K562 (cell line): Measurements from ENCODE around the gene EXOC3.

Source experiments
- CBX2 ChIP-seq: fragments of 200-600 bp; sonication (generic); IDR thresholded peaks from one replicate; pipeline ENCODE4 v1.6.1; 2012; ENCODE audit warnings: mild to moderate bottlenecking, low read length, inconsistent platforms; ENCODE audit not compliant: insufficient read depth, poor library complexity, severe bottlenecking
- JUN ChIP-seq, 2 experiments: sonication (generic) in 1 of 2; formaldehyde crosslinking in 1 of 2; IDR thresholded peaks; 2 replicates each; pipeline versions ENCODE4 v1.6.1 to v1.8.0; 2012 to 2022; ENCODE audit warnings: borderline replicate concordance in 2 of 2, mild to moderate bottlenecking in 2 of 2, improper control_type of control experiment in 1 of 2, low read depth in 1 of 2, low read length in 1 of 2, missing genetic modification reagents in 1 of 2
- JUNB ChIP-seq: fragments of 450-650 bp; formaldehyde crosslinking; conservative IDR thresholded peaks from 2 replicates; pipeline ENCODE4 v1.4.0; 2020; ENCODE audit warnings: mild to moderate bottlenecking
- MAFF ChIP-seq: IDR thresholded peaks from 2 replicates; pipeline ENCODE4 v1.6.1; 2012; ENCODE audit warnings: low read length, improper control_type of control experiment
- POLR2A ChIP-seq: fragments of 450-650 bp; conservative IDR thresholded peaks from 2 replicates; pipeline ENCODE4 v1.6.1; 2016
- RBM14 ChIP-seq: fragments of 200-400 bp; formaldehyde crosslinking; IDR thresholded peaks from 2 replicates; pipeline ENCODE4 v1.6.1; 2018; ENCODE audit warnings: low read depth, mild to moderate bottlenecking, low read length, moderate library complexity, borderline replicate concordance; ENCODE audit not compliant: insufficient read depth
- RFX1 ChIP-seq: fragments of 450-650 bp; IDR thresholded peaks from 2 replicates; pipeline ENCODE4 v1.6.1; 2016; ENCODE audit warnings: mild to moderate bottlenecking, moderate library complexity
- TAF15 ChIP-seq: fragments of 200-400 bp; formaldehyde crosslinking; IDR thresholded peaks from 2 replicates; pipeline ENCODE4 v1.6.1; 2017; ENCODE audit warnings: mild to moderate bottlenecking, low read depth, low read length, moderate library complexity
- ZBTB7A ChIP-seq: IDR thresholded peaks from 2 replicates; pipeline ENCODE4 v1.6.1; 2011; ENCODE audit warnings: low read depth, mild to moderate bottlenecking, low read length, moderate library complexity, borderline replicate concordance; ENCODE audit not compliant: control insufficient read depth
- ZNF274 ChIP-seq: IDR thresholded peaks from 2 replicates; pipeline ENCODE4 v1.6.1; 2011; ENCODE audit warnings: low read depth, mild to moderate bottlenecking, low read length, moderate library complexity, borderline replicate concordance
- TF ChIP-seq, protein P1 (sequence below), 3 experiments: IDR thresholded peaks in 2 of 3; conservative IDR thresholded peaks in 1 of 3; 2 replicates each; pipeline ENCODE4 v1.5.1; 2011 to 2012; ENCODE audit warnings: low read length in 3 of 3, mild to moderate bottlenecking in 3 of 3, control low read depth in 2 of 3, improper control_type of control experiment in 1 of 3, inconsistent platforms in 1 of 3, low read depth in 1 of 3, mixed read lengths in 1 of 3, moderate library complexity in 1 of 3; ENCODE audit not compliant: insufficient read depth in 2 of 3

DNA sequence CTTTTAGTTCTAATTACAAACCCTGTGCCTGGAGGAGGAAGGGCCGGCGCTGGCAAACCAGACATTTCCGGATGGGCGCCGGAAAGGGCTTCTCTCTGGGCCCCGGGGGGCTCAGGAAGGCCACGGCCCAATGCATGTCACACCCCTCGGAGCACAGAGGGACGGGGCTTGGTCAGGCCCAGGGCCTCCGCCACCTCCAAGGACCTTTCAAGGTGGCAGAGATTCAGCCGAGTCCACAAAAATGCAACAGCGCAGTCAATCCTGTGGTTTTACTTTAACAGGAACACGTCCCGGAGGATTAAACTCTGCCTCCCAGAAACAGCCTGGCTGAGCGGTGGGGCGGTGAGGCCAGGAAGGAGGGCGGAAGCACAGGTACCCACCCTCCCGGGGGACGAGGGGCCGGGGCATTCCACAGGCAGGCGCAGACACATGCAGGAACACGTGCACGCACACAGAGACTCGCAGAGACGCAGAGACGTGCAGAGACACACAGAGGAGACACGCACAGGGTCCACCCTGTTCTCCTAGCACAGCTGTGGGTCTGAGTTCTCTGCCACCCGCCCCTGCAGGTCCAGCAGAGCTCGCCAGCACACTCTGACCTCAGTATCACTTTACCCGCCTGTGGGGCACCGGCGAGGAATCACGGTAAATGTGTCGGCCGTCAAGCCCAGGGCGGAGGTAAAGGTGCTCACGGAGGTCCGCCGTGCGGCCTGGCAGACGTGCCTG lies 58.3 kb downstream of the EXOC3 start:
- TF ChIP-seq JUN (IDR thresholded peaks at IDR 0.05; ENCODE audit: borderline replicate concordance, low read depth, low read length) (no peak), JUN (CRISPR knock-in tag; IDR thresholded peaks at IDR 0.05; ENCODE audit: borderline replicate concordance) (no peak), CBX2 (no peak), JUNB (CRISPR knock-in tag) (no peak), ZBTB7A (no peak), RFX1 (no peak), TAF15 (no peak), RBM14 (no peak), ZNF274 (no peak), POLR2A (no peak), MAFF (no peak)
- TF ChIP-seq, protein P1, sequence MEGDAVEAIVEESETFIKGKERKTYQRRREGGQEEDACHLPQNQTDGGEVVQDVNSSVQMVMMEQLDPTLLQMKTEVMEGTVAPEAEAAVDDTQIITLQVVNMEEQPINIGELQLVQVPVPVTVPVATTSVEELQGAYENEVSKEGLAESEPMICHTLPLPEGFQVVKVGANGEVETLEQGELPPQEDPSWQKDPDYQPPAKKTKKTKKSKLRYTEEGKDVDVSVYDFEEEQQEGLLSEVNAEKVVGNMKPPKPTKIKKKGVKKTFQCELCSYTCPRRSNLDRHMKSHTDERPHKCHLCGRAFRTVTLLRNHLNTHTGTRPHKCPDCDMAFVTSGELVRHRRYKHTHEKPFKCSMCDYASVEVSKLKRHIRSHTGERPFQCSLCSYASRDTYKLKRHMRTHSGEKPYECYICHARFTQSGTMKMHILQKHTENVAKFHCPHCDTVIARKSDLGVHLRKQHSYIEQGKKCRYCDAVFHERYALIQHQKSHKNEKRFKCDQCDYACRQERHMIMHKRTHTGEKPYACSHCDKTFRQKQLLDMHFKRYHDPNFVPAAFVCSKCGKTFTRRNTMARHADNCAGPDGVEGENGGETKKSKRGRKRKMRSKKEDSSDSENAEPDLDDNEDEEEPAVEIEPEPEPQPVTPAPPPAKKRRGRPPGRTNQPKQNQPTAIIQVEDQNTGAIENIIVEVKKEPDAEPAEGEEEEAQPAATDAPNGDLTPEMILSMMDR (IDR thresholded peaks at IDR 0.05 in 2 of 3, conservative IDR thresholded peaks at IDR 0.05 in 1 of 3; ENCODE audit: insufficient read depth in 2 of 3, low read depth in 1 of 3, low read length in 3 of 3): no peak
